Glomerular endothelial cell (primary cell): ENCODE results near the gene SCRN3. TPM values are rescaled to one million over a fixed set of nuclear protein-coding genes. Genes with fewer than 3 reads are reported as not detected.
"Not testable (repeated sequence)": the region's sequence is repeated elsewhere in the genome, so short reads cannot be mapped to it uniquely, and the experiment has no call there.

ENCODE experiments used
- DNase-seq: peaks from one replicate; pipeline ENCODE4 v3.0.0-alpha.2; 2011; ENCODE audit warnings: low read depth, low spot score; ENCODE audit errors: extremely low read depth
- total RNA-seq: library from RNA; depleted of rRNA; stranded (reverse); fragments of >200 nt; gene quantifications from 2 replicates; pipeline ENCODE4 v1.2.3, GENCODE V29; 2015

Gene SCRN3
- total RNA-seq: 16.6 and 17.6 TPM in 2 replicates

DNA sequence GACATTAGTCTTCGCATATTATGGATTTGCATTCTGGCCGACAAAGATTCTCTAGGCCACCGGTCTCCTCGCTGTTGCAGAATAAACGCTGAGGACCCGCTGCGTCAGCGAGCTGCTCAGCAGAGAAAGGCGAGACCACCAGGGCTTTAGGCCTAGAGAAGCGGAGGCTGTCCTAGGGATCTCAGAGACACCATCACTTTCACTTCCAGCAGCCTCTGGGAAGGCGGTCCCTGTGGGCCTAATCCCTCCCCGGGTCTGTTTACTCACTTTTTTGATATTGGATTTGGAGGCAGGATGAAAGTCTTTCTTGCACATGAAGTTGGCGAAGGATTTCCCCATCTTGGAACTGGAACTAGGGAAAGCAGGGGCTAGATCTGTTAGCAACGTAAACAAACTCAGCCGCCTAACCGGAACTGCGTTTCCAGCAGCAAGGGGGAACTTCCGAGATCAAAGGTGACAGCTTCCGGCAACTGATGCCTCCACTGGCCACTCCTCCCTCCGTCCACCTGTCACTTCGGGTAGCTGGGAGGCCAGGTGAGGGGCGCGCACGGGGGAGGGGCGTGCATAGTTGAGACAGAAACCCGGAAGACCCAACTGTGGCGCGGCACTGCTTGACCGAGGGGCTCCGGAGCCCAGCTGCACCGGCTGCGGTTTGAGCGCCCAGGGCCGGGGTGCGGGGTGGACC is at the start of gene SCRN3:
Gene SCRN3, plus strand, starts transcription at position 447 of the 685 bp plus-strand sequence. CDS start 2,554 bp downstream, outside the sequence.
- DNase-seq: peak; percentile 42

- DNase-seq: no peak
Observed at GRCh38 chr2:174350018-174350417, 45.5 kb upstream of the SCRN3 start.

- no peak for DNase-seq
Observed at GRCh38 chr2:174350593-174351181, 44.8 kb upstream of the SCRN3 start.

DNA sequence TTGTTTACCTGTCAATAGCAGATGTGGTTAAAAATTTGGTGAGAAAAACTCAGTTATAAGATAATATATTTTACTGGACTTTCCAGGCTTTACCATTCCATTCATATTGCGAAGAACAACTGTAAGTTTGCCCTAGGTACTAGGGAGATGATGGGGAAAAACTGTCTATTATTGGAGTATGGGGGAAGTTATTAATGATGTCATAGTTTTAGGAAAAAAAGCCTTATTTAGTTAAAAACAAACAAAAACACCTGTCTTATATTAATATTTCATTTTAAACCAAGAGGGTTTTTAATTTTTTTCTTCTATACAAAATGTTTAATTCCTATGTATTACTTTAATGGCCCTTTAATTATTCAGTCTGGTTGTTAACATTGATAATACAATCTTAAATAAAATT is 42.5 kb upstream of the SCRN3 start:
- DNase-seq: no peak

DNA sequence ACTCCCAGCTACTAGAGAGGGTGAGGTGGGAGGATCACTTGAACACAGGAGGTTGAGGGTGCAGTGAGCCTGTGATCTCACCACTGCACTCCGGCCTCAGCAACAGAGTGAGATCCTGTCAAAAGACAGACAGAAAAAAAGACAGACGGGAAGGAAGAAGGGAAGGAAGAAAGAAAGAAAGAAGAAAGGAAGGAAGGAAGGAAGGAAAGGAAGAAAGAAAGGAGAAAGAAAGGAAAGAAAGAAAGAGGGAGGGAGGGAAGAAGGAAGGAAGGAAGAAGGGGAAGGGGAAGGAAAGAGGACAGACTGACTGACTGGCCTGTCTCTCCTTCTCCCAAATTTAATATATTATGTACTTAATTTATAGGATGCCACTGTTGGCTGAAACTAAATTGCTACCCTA is 39.2 kb upstream of the SCRN3 start:
- DNase-seq: no peak

GRCh38 chr2:174359663-174360062 is 35.9 kb upstream of the SCRN3 start:
- DNase-seq: not testable (repeated sequence)

- no peak for DNase-seq
Observed at GRCh38 chr2:174362949-174363348, 32.6 kb upstream of the SCRN3 start.

DNA sequence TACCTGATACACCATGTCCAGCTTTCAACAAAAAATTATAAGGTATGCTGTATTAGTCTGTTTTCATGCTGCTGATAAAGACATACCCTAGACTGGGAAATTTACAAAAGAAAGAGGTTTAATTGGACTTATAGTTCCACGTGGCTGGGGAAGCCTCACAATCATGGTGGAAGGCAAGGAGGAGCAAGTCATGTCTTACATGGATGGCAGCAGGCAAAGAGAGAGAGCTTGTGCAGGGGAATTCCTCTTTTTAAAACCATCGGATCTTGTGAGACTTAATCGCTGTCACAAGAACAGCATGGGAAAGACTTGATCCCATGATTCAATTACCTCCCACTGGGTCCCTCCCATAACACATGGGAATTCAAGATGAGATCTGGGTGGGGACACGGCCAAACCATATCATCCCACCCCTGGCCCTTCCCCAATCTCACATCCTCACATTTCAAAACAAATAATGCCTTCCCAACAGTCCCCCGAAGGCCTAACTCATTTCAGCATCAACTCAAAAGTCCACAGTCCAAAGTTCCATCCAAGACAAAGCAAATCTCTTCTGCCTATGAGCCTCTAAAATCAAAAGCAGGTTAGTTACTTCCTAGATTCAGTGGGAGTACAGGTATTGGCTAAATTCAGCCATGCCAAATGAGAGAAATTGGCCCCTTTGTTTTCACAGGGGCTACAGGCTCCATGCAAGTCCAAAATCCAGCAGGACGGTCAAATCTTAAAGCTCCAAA is 31.9 kb upstream of the SCRN3 start:
- DNase-seq: not testable (repeated sequence)

DNA sequence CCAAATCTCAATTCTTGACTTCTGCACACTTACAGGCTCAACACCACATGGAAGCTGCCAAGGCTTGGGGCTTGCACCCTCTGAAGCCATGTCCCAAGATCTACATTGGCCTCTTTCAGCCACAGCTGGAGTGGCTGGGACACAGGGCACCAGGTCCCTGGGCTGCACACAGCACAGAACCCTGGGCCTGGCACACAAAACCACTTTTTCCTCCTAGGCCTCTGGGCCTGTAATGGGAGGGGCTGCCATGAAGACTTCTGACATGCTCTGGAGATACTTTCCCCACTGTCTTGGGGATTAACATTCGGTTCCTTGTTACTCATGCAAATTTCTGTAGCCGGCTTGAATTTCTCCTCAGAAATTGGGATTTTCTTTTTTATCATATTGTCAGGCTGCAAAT is 30.9 kb upstream of the SCRN3 start:
- DNase-seq: no peak

- no peak for DNase-seq
Observed at GRCh38 chr2:174365571-174365970, 30.0 kb upstream of the SCRN3 start.

DNA sequence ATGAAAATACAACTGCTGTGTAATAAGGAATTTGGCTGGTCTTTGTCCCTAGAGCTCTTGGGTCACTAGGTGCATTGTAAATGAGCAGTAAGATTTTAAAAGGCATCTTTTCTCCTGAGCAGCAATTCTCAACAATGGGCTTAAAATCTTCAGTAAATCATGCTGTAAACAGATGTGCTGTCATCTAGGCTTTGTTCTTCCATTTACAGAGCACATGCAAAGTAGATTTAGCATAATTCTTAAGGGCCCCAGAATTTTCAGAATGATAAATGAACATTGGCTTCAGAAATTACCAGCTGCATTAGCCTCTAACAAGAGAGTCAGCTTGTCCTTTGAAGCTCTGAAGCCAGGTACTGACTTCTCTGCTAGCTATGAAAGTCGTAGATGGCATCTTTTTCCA is 26.8 kb upstream of the SCRN3 start:
- DNase-seq: no peak

GRCh38 chr2:174376967-174377366 is 18.6 kb upstream of the SCRN3 start:
- DNase-seq: no peak

GRCh38 chr2:174383796-174384195 is 11.7 kb upstream of the SCRN3 start:
- DNase-seq: no peak

- no peak for DNase-seq
Observed at GRCh38 chr2:174385201-174385600, 10.3 kb upstream of the SCRN3 start.

DNA sequence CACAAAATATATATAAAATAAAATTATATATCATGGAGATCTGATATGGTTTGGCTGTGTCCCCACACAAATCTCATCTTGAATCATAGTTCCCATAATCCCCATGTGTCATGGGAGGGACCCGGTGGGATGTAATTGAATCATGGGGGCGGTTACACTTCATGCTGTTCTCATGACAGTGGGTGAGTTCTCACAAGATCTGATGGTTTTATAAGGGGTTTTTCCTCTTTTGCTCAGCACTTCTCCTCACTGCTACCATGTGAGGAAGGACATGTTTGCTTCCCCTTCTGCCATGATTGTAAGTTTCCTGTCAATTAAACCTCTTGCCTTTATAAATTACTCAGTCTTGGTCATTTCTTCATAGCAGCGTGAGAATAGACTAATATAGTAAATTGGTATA is 6.8 kb upstream of the SCRN3 start:
- not testable (repeated sequence) for DNase-seq

GRCh38 chr2:174389542-174389941 is 6.0 kb upstream of the SCRN3 start:
- DNase-seq: no peak

- not testable (repeated sequence) for DNase-seq
Observed at GRCh38 chr2:174390303-174390702, 5.2 kb upstream of the SCRN3 start.

- no peak for DNase-seq
Observed at GRCh38 chr2:174392706-174393105, 2.8 kb upstream of the SCRN3 start.

DNA sequence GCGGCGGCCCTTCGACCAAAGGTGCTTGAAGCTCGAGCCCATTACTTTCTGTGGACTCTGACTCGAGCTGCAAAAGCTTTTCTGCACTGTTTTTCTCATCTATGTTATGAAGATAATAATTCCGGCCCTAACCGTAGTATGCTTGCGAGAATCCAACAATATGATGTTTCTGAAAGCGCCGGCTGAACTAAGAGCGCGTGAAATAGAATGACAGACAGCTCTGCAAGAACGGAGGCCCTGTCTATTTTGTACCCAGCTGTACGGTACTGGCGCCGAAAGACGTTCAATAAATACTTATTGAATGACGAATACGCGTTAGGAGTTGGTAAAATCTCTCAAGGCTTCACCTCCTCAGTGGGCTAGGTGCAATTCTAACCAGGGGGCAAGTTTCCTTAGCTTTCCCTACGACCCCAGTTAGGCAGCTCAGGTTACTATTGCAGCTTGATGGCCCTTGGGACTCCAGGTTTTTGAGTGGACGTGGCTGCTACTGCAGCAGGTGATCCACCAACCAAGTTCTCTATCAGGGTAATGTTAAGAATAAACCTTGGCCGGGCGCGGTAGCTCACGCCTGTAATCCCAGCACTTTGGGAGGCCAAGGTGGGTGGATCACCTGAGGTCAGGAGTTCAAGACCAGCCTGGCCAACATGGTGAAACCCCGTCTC is 570 bp downstream of the SCRN3 start:
- no peak for DNase-seq

- DNase-seq: no peak
Observed at GRCh38 chr2:174397773-174398172, 2.2 kb downstream of the SCRN3 start.

DNA sequence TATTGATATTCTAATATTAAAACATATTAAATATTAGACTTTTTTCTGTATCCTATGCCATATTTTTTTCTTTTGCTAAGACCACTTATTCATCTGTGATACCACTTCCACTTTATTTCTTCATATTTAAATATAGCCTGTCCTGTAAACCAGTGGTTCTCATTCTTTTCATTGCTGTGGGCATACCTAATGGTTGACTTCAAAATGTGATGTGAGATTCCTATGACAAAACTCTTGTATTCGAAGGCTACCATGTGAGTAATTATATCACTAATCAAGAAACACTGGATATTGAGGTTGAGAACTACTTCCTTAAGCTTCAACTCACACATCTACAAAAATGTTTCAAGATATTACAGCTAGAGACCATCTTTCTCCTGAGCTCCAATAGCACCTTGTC is 3.6 kb downstream of the SCRN3 start:
- no peak for DNase-seq
